NOMO-1 treated with DMSO at 0.1 percent for 48 hours (cell line): ENCODE results near the gene STAT4.

ENCODE experiments used
- DNase-seq: peaks from one replicate; lab custom pipeline; 2025; ENCODE audit not compliant: unreplicated experiment; lab: John Stamatoyannopoulos, UW

STAT4 gene, protein sequence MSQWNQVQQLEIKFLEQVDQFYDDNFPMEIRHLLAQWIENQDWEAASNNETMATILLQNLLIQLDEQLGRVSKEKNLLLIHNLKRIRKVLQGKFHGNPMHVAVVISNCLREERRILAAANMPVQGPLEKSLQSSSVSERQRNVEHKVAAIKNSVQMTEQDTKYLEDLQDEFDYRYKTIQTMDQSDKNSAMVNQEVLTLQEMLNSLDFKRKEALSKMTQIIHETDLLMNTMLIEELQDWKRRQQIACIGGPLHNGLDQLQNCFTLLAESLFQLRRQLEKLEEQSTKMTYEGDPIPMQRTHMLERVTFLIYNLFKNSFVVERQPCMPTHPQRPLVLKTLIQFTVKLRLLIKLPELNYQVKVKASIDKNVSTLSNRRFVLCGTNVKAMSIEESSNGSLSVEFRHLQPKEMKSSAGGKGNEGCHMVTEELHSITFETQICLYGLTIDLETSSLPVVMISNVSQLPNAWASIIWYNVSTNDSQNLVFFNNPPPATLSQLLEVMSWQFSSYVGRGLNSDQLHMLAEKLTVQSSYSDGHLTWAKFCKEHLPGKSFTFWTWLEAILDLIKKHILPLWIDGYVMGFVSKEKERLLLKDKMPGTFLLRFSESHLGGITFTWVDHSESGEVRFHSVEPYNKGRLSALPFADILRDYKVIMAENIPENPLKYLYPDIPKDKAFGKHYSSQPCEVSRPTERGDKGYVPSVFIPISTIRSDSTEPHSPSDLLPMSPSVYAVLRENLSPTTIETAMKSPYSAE

DNA sequence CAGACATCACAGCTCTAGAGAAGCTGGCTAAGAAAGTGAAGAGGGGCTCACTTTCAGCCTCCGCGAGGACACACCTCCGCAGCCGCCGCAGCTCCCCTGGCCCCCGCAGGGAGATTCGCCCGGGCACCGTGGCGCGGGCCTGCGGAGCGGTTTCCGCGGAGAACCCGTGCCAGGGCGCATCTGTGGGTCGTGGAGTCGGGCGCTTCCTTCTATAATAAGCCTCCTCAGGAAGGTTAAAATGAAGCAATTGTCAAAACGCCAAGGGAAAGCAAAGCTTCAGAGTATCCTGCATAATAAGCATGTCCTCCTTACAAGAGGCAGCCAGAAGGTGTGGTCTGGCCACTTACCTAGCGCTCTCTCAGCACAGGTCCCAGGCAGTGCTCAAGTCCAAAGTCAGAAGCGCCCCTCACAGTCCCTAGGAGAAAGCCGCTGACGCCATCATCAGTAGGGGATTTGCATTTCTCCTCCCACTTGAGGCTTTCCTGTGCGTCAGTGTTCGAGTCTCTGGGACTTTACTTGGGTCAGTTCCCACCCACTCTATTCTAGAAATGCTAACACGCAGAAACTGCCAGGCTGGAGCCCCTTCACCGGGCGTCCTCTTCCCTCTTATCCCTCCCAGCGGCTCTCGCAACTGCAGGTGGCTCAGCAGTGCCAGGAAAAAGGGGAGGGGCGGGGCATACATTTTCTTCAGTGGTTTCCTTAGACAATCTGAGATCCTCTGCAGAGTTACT lies at the start of gene STAT4:
Gene STAT4, minus strand, starts transcription at position 395 of the 731 bp plus-strand sequence. CDS start 2,791 bp downstream, outside the sequence.
- DNase-seq, result peak; percentile 19

DNA sequence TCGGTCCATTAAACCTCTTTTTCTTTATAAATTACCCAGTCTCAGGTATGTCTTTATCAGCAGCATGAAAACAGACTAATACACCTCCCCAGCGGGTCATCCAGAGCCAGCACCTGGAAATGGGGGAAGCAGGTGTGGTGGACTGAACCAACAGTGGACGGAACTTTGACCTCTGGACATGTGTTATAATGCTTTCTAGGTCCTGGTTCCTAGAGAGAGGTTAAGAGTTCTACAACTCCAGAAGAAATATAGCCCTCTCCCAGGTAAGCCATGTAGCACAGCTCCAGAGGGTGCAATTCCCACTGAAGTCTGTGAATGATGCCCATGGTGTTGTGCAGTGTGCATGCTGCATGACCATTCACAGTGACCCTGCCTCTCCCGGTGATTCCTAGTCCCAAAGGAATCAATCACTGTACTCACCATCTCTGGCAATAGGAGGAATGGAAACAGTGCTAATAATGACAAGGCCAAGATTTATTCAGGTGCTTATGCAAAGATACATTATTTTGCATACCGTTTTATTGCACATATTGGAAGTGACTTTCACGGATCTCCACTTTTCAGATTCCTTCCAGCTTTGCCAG lies 49.2 kb upstream of the STAT4 start:
- no peak for DNase-seq

DNA sequence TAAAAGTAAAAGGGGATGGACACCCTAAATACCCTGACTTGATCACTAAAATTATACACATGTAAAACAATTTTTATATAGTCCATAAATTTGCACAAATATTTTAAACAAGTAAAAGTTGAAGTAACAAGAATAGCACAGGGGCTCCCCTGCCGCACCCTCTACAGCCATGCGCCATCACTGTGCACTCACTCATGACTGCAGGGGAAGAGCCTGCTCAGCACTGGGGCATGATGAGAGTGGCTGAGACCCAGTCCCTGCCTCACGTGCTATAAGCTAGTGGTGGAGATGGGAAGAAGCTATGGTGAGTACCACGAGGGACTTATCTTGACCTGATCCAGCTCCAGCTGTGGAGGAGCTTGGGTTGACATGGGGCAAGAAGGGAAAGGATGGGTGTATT lies 47.5 kb upstream of the STAT4 start:
- DNase-seq, result no peak

DNA sequence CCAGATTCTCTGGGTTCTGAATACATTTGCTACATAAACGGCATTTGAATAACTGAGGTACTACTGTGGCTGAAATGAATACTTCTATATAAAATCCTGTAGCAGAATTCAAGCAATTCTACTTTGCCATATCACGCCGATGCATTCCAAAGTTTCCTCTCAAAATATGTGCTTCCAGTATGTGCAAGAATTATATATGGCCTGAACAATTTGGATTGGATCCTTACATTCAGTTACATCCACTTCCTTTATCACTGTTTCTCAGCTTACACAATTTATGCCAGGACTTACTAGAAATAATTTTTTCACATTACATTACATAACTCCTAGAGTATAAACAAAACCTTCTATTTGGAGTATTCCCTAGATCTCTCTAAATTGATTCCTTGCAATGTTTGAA lies 46.3 kb upstream of the STAT4 start:
- no peak for DNase-seq

DNA sequence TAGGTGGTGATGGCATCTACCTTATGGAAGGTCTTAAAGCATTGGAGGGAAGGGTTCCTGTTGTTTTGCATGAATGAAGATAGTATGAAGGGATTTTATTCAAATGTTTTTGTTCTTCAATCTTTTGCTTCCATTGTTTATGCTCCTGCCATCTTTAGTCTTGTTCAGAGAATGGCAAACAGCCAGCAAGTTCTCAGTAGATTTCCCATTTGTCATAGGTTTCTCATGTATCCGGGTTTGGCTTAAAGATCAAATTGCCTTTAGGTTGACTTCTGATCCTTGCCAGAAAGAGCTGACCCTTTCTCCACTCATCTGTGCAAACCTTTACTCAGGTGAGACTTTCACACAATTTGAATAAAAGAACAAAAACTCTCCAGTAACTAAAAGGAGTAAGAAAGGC lies 44.2 kb upstream of the STAT4 start:
- DNase-seq, result no peak

DNA sequence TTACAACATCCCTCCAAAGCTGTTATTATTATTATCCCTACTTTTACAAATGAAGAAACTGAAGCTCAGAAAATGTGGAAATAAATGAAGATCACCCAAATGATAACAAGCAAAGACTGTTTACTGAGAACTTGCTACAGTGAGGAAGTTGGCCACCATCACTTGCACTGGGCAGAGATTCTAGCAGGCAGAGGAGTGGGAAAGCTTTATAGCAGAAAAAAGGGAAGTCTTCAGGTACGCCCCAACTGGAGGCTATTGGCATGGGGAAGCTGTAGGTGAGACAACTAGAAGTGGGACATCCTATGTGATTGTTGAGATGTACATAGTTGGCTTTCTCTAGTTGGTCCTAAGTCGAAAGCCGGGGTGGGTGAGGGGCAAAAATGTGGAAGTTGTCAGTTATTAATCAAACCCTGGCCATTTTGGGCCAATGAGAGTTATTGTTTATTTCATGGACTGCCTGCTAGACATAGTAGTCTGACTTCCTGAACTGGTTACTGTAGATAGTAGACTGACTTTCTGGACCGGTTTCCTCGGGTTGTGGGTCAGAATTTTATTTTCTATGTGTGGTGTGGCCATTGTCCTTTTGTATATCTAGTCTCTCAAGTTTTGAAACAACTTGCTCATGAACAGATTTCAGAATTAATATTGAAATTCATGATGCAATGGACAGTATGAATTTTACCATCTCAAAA lies 40.2 kb upstream of the STAT4 start:
- DNase-seq, result no peak

DNA sequence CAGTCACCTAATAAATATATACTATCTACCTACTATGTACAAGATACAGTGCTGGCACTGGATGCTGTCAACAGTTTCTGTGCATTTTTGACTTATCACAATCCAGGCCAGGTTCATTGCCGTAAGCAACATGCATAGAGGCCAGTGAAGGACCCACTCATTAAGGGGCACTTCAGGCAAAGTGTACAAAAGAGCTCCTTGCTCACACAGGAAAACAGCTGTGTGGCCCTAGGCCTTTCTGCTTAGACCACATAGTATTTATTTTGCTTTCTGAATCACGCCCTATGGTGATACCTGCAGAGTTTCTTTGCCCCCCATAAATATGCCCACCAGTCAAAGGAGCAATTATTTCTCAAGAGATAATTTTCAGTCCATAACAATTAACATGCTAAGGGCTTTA lies 39.6 kb upstream of the STAT4 start:
- DNase-seq, result no peak

DNA sequence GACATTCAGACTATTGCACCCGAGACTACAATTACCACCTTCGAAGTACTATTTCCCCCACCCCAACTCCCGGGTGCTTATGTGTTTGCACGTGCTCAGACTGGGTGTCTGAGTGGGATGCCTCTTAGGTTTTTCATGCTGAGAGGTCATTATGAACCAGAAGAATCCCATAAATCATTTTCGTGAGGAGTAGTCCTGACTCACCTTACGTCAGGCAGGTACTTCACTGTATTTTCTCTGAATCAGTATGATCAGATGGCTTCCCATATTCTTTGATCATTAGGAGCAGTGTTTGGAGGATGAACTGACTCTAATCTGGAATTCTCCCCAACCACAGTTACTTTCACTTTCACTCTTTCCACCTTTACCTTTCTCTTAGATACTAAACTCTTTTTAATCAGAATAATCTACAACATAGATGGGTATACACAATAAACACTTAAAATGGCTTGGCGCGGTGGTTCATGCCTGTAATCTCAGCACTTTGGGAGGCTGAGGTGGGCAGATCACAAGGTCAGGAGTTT lies 38.4 kb upstream of the STAT4 start:
- no peak for DNase-seq

DNA sequence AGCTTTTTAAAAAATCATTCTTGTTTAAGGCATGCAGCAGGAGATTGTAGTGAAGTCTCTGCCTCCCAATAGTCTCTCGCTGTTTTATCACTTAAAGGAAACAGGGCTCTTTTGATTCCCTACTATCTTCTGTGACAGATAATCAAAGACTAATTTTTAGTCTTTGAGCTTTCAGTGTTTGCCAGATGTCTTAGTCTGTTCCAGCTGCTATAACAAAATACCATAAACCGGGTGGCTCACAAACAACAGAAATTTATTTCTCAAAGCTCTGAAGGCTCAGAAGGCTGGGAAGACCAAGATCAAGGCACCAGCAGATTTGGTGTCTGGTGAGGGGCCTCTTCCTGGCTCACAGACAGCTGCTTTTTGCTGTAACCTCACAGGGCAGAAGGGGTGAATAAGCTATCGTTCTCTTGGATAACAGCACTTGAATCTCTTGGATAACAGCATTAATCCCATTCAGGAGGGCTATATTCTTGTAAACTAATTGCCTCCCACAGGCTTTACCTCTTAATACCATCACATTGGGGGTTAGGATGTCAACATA lies 37.8 kb upstream of the STAT4 start:
- no peak for DNase-seq

DNA sequence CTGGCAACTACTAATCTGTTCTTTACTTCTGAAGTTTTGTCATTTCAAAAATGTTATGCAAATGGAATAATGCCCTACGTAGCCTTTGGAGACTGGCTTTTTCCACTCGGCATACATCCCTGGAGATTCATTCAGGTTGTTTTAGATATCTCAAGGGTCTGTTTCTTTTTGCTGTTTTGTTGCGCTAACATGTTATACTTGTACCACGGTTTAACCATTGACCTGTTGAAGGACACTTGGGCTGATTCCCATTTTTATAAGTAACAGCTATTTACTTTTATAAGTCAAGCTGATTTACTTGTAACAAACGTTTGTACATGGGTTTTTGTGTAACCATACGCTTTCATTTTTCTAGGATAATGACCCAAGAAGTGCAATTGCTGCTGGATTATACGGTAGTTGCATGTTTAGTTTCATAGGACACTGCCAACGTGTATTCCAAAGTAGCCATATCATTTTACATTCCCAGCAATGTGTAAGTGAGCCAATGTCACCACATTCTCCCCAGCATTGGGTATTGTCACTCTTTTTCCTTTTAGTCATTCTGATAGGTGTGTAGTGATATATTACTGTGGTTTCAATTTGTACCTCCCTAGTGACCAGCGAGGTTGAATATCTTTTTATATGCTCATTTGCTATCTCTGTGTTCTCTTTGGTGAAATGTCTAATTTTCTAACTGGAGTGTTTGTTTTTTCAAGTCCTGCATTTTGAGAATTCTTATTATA lies 36.5 kb upstream of the STAT4 start:
- DNase-seq, result no peak

DNA sequence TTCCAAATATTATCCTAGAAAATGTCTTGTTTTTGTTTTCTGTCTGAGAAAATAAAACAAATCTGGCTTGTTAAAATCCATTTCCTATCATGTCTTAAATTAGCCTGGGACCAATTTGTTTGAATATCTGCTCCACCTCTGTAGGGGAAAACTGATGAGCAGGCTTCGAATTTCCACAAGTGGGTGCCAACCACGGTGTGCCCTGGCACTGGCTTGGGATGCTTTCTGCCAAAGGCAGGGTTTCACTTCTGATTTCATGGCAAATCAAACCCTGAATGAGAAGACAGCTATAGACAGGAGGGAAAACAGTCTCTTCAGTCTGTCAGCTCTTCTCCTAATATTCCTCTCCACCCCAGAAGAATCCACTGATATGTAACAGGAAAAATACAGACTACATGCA lies 33.7 kb upstream of the STAT4 start:
- no peak for DNase-seq

DNA sequence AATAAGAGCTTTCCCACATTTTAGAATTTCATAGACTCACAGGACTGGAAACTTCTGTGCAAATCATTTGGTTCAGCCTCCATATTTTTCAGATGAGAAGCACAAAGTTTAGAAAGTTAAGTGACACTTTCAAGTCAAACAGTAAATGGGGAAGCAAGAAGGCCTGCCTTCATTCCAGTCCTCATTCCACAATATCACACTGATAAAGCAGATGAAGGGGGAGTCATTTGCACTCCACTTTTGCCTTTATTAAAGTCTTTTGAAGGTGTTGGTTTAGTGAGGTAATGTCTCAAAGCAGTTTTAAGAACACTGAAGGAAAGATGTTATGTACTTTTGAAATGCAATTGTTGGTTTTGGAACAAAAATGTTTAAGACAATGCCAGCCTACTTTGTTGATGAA lies 32.7 kb upstream of the STAT4 start:
- DNase-seq, result no peak

DNA sequence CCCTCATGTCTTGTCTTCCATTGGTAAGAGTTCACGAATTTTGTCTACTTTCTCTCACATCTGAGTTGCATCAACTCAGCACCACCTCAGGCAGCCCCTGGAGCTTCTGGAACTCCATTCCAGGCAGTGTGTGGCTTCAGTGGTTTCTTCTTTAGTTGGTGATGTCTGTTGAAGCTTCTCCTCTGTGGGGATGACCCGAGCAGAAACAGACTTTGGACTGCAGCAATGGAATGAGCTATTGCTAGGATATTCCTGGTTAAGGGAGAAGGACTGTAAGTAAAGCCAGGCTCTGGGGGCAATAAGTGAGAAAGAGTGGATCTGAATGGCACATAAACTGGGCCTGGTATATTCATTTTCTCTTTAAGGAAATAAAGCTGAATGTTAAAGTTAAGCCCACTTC lies 32.3 kb upstream of the STAT4 start:
- DNase-seq, result no peak

DNA sequence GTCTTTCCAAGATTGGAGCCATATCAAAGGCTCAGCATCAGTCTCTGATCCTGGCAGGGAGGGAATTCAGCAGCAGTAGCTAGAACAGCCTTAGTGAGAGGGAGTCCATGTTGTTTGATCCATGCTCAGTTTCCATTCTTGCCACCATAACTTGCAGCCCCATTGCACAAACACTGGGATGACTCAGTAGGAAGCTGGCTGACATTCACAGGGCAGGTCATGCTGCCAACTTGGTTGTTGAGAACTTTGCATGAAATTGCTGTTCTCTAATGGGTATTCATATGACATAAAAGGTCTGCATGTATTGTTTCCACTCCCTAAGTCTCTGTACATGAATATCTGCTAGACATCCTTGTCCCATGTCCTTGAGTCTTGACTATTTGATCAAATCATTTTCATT lies 29.9 kb upstream of the STAT4 start:
- DNase-seq, result no peak

DNA sequence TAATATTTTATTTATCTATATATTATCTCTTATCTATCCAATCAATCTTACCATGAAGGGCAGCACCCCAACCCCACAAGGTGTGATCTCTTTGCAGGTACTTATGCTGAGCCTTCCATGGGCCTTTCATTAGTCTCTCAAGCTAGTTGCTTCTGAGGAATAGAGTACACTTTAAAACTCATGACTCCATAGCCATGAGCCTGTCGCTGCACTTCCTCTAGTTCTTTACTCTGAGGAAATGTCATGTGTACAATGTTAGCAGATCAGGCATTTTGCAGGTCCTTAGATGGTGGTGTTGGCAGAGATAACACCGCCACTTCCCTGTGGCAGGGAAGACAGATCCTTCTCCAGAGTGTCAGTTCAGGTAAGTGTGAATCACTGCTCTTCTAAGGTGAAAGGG lies 29.5 kb upstream of the STAT4 start:
- no peak for DNase-seq

DNA sequence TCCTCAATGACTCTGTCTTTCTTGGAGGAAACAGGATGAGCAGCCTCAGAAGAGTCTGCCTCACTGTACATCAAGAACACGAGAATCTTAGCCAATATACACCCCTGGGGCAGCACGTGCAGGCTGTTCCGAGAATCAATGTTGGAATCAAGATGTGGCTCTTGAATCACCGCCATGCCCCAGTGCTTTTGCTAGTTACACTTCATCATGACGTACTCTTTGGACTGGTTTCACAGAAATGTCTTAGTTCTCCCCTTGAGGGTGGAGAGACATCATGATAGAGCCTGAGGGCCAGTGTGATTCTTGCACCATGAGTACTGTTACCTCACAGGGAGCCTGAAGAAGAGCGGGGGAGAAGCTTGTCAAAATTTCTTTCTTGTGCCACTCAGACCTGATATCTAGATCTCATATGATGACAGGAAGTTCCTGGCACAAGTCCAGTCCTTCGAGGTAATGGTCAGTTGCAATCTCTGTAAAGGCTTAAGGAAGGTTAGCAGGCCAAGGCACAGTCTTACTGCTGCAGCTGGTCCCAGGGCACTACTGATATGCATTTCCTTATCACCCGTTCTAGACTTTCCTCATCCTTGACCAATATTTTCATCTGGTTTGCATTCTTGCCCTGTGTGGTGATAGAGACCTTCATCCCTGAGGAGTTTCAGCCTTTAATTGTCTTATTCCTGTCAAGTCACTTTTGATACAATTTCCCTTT lies 28.2 kb upstream of the STAT4 start:
- DNase-seq, result no peak

DNA sequence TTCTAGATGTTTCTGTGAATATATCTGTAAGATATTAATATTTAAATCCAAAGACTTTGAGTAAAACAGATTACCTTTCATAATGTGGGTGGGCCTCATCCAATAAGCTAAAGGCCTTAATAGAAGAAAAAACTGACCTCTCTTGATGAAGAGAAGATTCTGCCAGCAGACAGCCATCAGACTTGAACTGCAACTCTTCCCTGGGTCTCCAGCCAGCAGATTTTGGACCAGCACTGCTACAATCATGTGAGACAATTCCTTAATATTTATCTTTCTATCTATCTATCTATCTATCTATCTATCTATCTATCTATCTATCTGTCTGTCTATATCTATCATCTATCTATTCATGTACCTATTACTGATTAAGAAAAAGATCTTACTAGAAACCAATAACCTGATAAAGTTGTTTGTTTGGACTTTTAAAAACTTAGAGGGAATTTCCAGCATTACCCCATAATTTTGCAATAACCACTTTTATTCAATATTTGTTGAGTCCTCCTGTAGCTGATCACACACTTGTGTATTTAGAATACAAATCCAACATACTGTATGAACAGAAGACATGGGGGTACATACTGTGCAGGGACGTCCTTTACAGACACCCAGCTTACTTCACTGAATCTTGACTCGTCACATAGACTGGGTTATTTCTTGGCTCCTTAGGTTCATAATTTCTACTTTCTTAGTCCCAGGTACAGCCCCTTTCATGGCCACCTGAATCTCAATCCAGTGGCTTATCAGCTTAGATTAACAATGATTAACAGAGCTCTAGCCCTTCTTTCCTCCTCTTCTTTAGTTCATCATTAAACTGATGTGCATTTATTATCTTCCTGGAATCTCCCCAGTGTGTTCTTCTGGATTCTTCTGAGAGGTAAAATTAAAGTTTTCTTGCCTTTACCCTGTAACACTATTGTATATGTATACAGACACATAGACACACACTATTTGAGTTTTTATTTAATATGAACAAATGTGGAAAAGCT lies 27.2 kb upstream of the STAT4 start:
- no peak for DNase-seq
